Tibial nerve (tissue), 4 donors: ENCODE results near the gene AKAP6. TPM values are rescaled to one million over a fixed set of nuclear protein-coding genes. Genes with fewer than 3 reads are reported as not detected.

ENCODE experiments used
- DNase-seq, 2 donors: peaks; one replicate each; pipeline ENCODE4 v3.0.0-alpha.2; 2019; ENCODE audit warnings: low spot score in 2 of 2
- H3K27ac ChIP-seq, 4 donors: fragments of 200-600 bp; sonication (generic) in 3 of 4; one replicate each; pipeline ENCODE4 v1.5.1; 2017 to 2019; ENCODE audit warnings: mild to moderate bottlenecking in 1 of 4
- H3K27me3 ChIP-seq, 2 donors: fragments of 200-600 bp; sonication (generic) in 1 of 2; one replicate each; pipeline versions ENCODE4 v1.5.1 to v1.6.0; 2017 to 2019
- H3K36me3 ChIP-seq, 3 donors: fragments of 200-600 bp; sonication (generic); one replicate each; pipeline ENCODE4 v1.5.1; 2018 to 2019
- H3K4me1 ChIP-seq, 4 donors: fragments of 200-600 bp; sonication (generic) in 3 of 4; one replicate each; pipeline ENCODE4 v1.5.1; 2017 to 2019
- H3K4me3 ChIP-seq, 4 donors: fragments of 200-600 bp; sonication (generic) in 3 of 4; one replicate each; pipeline ENCODE4 v1.5.1; 2017 to 2019; ENCODE audit warnings: mild to moderate bottlenecking in 1 of 4, moderate library complexity in 1 of 4
- H3K9me3 ChIP-seq, 4 donors: fragments of 200-600 bp; sonication (generic) in 3 of 4; one replicate each; pipeline ENCODE4 v1.5.1; 2017 to 2019
- EP300 ChIP-seq, 2 donors: sonication (generic); formaldehyde crosslinking; IDR thresholded peaks; one replicate each; pipeline ENCODE4 v1.6.1; 2017; ENCODE audit warnings: antibody characterized with exemption in 2 of 2, mild to moderate bottlenecking in 1 of 2
- POLR2A ChIP-seq, 2 donors: fragments of 450-650 bp; IDR thresholded peaks; one replicate each; pipeline ENCODE4 v1.6.1; 2017; ENCODE audit warnings: antibody characterized with exemption in 2 of 2, mild to moderate bottlenecking in 2 of 2, moderate library complexity in 2 of 2
- WGBS, 2 donors: methylation state at CpG; one replicate each; pipeline ENCODE4 v1.1.5; 2018; 5-methylcytosine and 5-hydroxymethylcytosine counted together
- total RNA-seq, 4 donors: library from RNA; depleted of rRNA; stranded (reverse); fragments of >200 nt; gene quantifications; one replicate each; pipeline ENCODE4 v1.1.0, GENCODE V29; 2016
- TF ChIP-seq, protein P1 (sequence below), 5 experiments: fragments of 200-600 bp in 3 of 5; fragments of 450-650 bp in 2 of 5; sonication (generic) in 3 of 5; IDR thresholded peaks; one replicate each; pipeline ENCODE4 v1.5.1; 2016 to 2019; ENCODE audit warnings: antibody characterized with exemption in 5 of 5, mild to moderate bottlenecking in 3 of 5, moderate library complexity in 2 of 5

Gene AKAP6
- total RNA-seq, 4 donors from 2014 or later, result 2.1 to 10.7 (median 5.2) TPM

DNA sequence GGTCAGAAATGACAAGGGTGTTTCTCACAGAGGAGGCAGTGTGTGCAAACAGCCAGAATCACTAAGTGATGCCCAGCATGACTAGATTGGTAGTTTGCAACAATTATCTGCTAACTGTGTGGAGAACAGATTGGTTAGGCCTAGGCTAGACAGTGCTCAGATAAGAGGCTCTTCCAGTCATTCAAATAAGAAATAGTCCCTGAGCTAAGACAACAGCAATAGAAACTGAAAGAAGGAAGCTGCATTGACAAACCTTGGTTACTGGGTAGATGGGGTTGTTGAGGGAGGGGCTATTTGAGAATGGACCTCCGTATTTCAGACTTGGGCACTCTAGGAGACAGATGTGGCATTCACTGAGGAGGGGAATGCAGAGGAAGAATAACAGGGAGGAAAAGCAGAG is 354.6 kb downstream of the AKAP6 start:
- no peak for DNase-seq
- WGBS, 2 donors, result 61 to 73% methylated on average over 1 of the region's 1 CpG
- Histone ChIP-seq H3K4me3 (no peak overlapping the region), H3K27ac (no peak overlapping the region), H3K4me1 (peaks cover 0 to 16% (median 0%) of the 10 kb centered on the region in 4 donors), H3K9me3 (no peaks in the 10 kb centered on the region), H3K36me3 (no peaks in the 10 kb centered on the region), H3K27me3 (no peaks in the 10 kb centered on the region)
- TF ChIP-seq EP300 (IDR thresholded peaks at IDR 0.05) (no peak), POLR2A (IDR thresholded peaks at IDR 0.05) (no peak)
- TF ChIP-seq, protein P1, sequence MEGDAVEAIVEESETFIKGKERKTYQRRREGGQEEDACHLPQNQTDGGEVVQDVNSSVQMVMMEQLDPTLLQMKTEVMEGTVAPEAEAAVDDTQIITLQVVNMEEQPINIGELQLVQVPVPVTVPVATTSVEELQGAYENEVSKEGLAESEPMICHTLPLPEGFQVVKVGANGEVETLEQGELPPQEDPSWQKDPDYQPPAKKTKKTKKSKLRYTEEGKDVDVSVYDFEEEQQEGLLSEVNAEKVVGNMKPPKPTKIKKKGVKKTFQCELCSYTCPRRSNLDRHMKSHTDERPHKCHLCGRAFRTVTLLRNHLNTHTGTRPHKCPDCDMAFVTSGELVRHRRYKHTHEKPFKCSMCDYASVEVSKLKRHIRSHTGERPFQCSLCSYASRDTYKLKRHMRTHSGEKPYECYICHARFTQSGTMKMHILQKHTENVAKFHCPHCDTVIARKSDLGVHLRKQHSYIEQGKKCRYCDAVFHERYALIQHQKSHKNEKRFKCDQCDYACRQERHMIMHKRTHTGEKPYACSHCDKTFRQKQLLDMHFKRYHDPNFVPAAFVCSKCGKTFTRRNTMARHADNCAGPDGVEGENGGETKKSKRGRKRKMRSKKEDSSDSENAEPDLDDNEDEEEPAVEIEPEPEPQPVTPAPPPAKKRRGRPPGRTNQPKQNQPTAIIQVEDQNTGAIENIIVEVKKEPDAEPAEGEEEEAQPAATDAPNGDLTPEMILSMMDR (IDR thresholded peaks at IDR 0.05), result no peak

DNA sequence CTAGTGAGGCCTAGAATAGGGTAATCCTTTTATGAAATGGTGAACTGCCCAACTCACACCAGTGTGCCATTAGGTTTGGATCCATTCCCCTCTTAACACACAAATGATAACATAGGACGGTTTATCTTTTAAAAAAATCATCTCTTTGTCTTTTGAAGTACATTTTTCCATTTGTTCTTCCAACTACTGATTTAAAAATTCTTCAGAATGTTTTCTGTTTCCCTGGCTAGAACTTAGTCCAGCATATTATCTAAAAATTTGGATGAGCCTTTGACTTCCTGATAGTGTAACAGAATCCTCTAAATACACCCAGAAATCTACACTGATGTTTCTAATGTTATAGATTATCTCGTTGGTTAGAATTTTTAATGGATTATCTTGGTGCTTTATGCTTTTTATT is 359.8 kb downstream of the AKAP6 start:
- no peak overlapping the region for H3K27ac ChIP-seq
- 56 to 58% methylated on average over 2 of the region's 2 CpGs for WGBS, 2 donors
- no peak for DNase-seq
- TF ChIP-seq, protein P1 (IDR thresholded peaks at IDR 0.05), result no peak
- TF ChIP-seq POLR2A (IDR thresholded peaks at IDR 0.05) (no peak), EP300 (IDR thresholded peaks at IDR 0.05) (no peak)
- no peaks in the 10 kb centered on the region for H3K27me3 ChIP-seq
- no peaks in the 10 kb centered on the region for H3K36me3 ChIP-seq
- H3K4me3 ChIP-seq, result no peak overlapping the region
- no peaks in the 10 kb centered on the region for H3K4me1 ChIP-seq
- H3K9me3 ChIP-seq, result no peaks in the 10 kb centered on the region

DNA sequence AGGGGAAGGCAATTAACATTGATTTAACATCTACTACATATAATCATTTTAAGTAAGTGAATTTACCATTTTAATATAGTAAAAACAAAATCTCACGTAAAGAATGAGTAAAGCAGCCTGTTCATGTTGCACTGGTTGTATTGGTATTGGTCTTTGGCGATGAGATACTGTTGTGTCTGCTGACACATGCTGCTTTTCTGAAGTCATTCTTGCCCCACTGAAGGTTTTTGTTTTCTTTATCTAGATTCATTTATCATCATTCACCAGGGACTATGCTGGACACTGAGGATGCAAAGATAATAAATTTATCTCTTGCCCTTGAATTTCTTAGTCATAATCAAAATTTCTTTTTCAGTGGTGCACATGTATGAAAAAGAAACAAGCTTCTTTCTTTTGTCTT is 363.3 kb downstream of the AKAP6 start:
- H3K36me3 ChIP-seq, result no peaks in the 10 kb centered on the region
- no peak overlapping the region for H3K27ac ChIP-seq
- peaks cover 0 to 15% (median 6%) of the 10 kb centered on the region in 4 donors for H3K4me1 ChIP-seq
- no peak overlapping the region for H3K4me3 ChIP-seq
- TF ChIP-seq POLR2A (IDR thresholded peaks at IDR 0.05), result no peak
- TF ChIP-seq, protein P1 (IDR thresholded peaks at IDR 0.05), result no peak
- no peak for TF ChIP-seq EP300 (IDR thresholded peaks at IDR 0.05)
- no peak for DNase-seq
- 95 to 96% methylated on average over 2 of the region's 2 CpGs for WGBS, 2 donors
- H3K9me3 ChIP-seq, result no peaks in the 10 kb centered on the region
- H3K27me3 ChIP-seq, result no peaks in the 10 kb centered on the region

DNA sequence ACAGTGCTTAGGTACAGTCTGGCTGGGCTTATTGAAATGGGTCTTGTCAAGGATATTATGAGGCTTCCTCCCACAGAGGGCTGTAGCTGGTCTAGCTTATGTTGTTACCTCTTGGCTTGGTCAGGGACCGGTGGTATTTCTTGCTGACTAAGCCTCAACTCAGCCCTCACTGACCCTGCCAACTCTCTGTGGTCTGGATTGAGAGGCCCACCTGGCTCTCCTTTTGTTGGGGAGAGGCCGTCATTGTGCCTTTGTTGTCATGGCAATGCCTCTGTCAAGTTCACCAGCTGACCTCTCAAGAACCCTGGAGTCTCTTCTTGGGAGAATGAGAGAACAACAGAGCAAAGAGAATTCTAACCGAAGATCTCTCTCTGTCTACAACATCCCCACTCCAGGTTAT is 364.0 kb downstream of the AKAP6 start:
- Histone ChIP-seq H3K4me3 (no peak overlapping the region), H3K9me3 (no peaks in the 10 kb centered on the region), H3K4me1 (peaks cover 0 to 22% (median 9%) of the 10 kb centered on the region in 4 donors), H3K27ac (no peak overlapping the region), H3K36me3 (no peaks in the 10 kb centered on the region), H3K27me3 (no peaks in the 10 kb centered on the region)
- no peak for TF ChIP-seq POLR2A (IDR thresholded peaks at IDR 0.05)
- TF ChIP-seq EP300 (IDR thresholded peaks at IDR 0.05), result no peak
- TF ChIP-seq, protein P1 (IDR thresholded peaks at IDR 0.05), result no peak
- no peak for DNase-seq
- WGBS, 2 donors, result 48 to 74% methylated on average over 3 of the region's 3 CpGs

DNA sequence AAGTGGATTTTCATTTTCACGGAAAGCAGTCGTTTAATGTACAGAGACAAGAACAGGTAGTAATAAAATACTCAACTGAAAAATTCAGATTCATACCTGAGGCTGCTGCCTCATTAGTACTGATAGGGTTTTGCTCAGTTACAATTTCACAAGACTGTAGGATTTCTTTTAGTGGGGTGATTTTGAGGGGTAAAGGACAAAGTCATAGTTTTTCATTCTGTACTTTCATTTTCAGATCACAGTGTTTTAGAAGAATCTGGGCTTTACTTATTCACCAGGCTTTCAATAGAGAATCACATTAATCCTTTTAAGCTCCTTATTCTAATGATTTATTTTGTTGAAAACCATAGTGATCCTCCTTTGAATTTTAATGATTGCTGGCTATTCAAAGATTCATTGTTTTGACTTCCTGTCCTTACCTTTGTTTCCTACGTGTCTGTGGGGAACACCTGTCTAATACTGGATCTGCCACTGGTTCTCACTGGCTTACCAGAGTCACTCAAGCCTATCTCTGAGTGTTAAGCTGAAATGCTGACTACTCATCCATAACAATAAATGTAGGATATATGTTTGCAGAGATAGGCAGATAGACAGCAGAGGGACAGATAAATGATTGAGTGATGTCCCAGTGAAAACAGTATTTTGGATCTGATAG is 365.8 kb downstream of the AKAP6 start:
- Histone ChIP-seq H3K4me3 (no peak overlapping the region), H3K36me3 (no peaks in the 10 kb centered on the region), H3K27ac (no peak overlapping the region), H3K4me1 (peaks cover 0 to 29% (median 10%) of the 10 kb centered on the region in 4 donors), H3K27me3 (no peaks in the 10 kb centered on the region), H3K9me3 (no peaks in the 10 kb centered on the region)
- no peak for DNase-seq
- 58 to 82% methylated on average over 3 of the region's 3 CpGs for WGBS, 2 donors
- TF ChIP-seq POLR2A (IDR thresholded peaks at IDR 0.05) (no peak), EP300 (IDR thresholded peaks at IDR 0.05) (no peak)
- TF ChIP-seq, protein P1 (IDR thresholded peaks at IDR 0.05), result no peak
